Keratinocyte (primary cell): ENCODE results near the gene FARP1. TPM values are rescaled to one million over a fixed set of nuclear protein-coding genes. Genes with fewer than 3 reads are reported as not detected.

ENCODE experiments used
- DNase-seq: peaks from one replicate; pipeline ENCODE4 v3.0.0-alpha.2; 2011; ENCODE audit warnings: low read depth, missing footprints, low spot score
- FAIRE-seq: peaks from 2 replicates; lab custom pipeline; 2011; peaks lifted over from hg19 to GRCh38; lab: Jason Lieb, UNC
- H2AFZ ChIP-seq: 2 replicates; pipeline ENCODE4 v1.6.0; 2012; ENCODE audit warnings: low read length, control low read depth, inconsistent platforms; ENCODE audit not compliant: control insufficient read depth
- H3K27ac ChIP-seq: 2 replicates; pipeline ENCODE4 v1.5.1; 2011; ENCODE audit warnings: low read length; ENCODE audit not compliant: control insufficient read depth, insufficient read depth
- H3K27me3 ChIP-seq: 3 replicates; pipeline ENCODE4 v1.6.0; 2011; ENCODE audit warnings: low read length; ENCODE audit not compliant: control insufficient read depth, insufficient read depth; ENCODE audit errors: extremely low read depth
- H3K36me3 ChIP-seq, 2 experiments: 2 replicates in 1 of 2; 3 replicates in 1 of 2; pipeline ENCODE4 v1.5.1; 2011; ENCODE audit warnings: low read length in 2 of 2, mild to moderate bottlenecking in 1 of 2; ENCODE audit not compliant: control insufficient read depth in 2 of 2, insufficient read depth in 2 of 2; ENCODE audit errors: extremely low read depth in 1 of 2
- H3K4me1 ChIP-seq: 3 replicates; pipeline ENCODE4 v1.5.1; 2011; ENCODE audit warnings: low read length; ENCODE audit not compliant: control insufficient read depth, insufficient read depth; ENCODE audit errors: extremely low read depth
- H3K4me2 ChIP-seq: 3 replicates; pipeline ENCODE4 v1.6.0; 2011; ENCODE audit warnings: low read depth, low read length; ENCODE audit not compliant: control insufficient read depth, insufficient read depth; ENCODE audit errors: extremely low read depth
- H3K4me3 ChIP-seq, 3 experiments: fragments of 200-600 bp in 1 of 3; sonication (generic) in 1 of 3; 2 replicates in 2 of 3; 3 replicates in 1 of 3; pipeline ENCODE4 v1.5.1; 2011 to 2016; ENCODE audit warnings: low read length in 3 of 3, mild to moderate bottlenecking in 3 of 3, control low read depth in 2 of 3, inconsistent platforms in 1 of 3, low read depth in 1 of 3, mixed read lengths in 1 of 3, mixed run types in 1 of 3, moderate library complexity in 1 of 3; ENCODE audit not compliant: control insufficient read depth in 2 of 3, insufficient read depth in 2 of 3; ENCODE audit errors: extremely low read depth in 1 of 3
- H3K79me2 ChIP-seq: 2 replicates; pipeline ENCODE4 v1.6.0; 2012; ENCODE audit warnings: low read length; ENCODE audit not compliant: control insufficient read depth, insufficient read depth
- H3K9ac ChIP-seq: 3 replicates; pipeline ENCODE4 v1.6.0; 2011; ENCODE audit warnings: low read length; ENCODE audit not compliant: control insufficient read depth, insufficient read depth; ENCODE audit errors: extremely low read depth
- H3K9me1 ChIP-seq: 3 replicates; pipeline ENCODE4 v1.6.0; 2011; ENCODE audit warnings: low read length; ENCODE audit not compliant: control insufficient read depth, insufficient read depth; ENCODE audit errors: extremely low read depth
- H3K9me3 ChIP-seq: 2 replicates; pipeline ENCODE4 v1.5.1; 2012; ENCODE audit warnings: low read depth, low read length; ENCODE audit not compliant: control insufficient read depth
- H4K20me1 ChIP-seq: 3 replicates; pipeline ENCODE4 v1.6.0; 2011; ENCODE audit warnings: low read length; ENCODE audit not compliant: control insufficient read depth, insufficient read depth; ENCODE audit errors: extremely low read depth
- EZH2 ChIP-seq: IDR thresholded peaks from one replicate; pipeline ENCODE4 v1.6.1; 2012; ENCODE audit warnings: inconsistent platforms, mild to moderate bottlenecking, low read length, moderate library complexity
- dilution Hi-C: fragments of 300-500 bp; cut with MboI; formaldehyde crosslinking; loops from one replicate; pipeline ENCODE4 v1.7.0; 2020; ENCODE audit warnings: low sequenced_read_pairs; ENCODE audit not compliant: extremely low pct_ligation_motif_present
- polyA plus RNA-seq, 5 experiments: library from polyadenylated mRNA; depleted of rRNA in 3 of 5; stranded (reverse) in 3 of 5; stranded (forward) in 1 of 5; unstranded in 1 of 5; fragments of >200 nt; gene quantifications; 1 replicate in 1 of 5; 2 replicates in 3 of 5; 3 replicates in 1 of 5; pipeline versions ENCODE4 v1.2.1 to v1.2.3, GENCODE V29; 2011 to 2012; ENCODE audit warnings: missing spikeins in 2 of 5, low read depth in 1 of 5, low replicate concordance in 1 of 5
- TF ChIP-seq, protein P1 (sequence below), 3 experiments: IDR thresholded peaks in 1 of 3; conservative IDR thresholded peaks in 1 of 3; optimal IDR thresholded peaks in 1 of 3; 2 replicates in 2 of 3; 3 replicates in 1 of 3; pipeline versions ENCODE3 to v1.5.1; 2011; ENCODE audit warnings: low read length in 3 of 3, mild to moderate bottlenecking in 3 of 3, moderate library complexity in 2 of 3, control low read depth in 1 of 3, inconsistent platforms in 1 of 3; ENCODE audit not compliant: insufficient read depth in 2 of 3; ENCODE audit errors: extremely low read depth in 1 of 3

Gene FARP1
- polyA plus RNA-seq, 1 donor (not counting 4 experiments of a cell fraction or from before 2014, with no cell fraction given), result 10.3 TPM

DNA sequence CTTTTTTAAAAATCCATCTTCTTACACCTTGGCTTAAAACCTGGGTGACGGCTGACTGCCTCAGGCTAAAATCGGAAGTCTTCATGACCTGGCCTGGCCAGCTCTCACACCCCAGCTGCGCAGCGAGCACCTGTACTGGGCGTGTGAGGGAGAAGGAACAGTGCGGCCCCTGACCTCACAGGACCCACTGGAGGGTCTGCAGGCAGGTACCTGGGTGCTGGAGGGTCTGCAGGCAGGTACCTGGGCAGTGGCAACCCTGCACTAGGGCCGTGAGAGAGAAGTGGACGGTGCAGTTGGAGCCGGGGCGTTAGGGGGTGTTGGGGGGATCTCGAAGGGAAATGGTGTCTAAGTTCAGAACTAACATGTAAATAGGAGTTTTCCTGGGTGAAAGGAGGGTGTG lies 289.7 kb downstream of the FARP1 start:
- no peak for FAIRE-seq

DNA sequence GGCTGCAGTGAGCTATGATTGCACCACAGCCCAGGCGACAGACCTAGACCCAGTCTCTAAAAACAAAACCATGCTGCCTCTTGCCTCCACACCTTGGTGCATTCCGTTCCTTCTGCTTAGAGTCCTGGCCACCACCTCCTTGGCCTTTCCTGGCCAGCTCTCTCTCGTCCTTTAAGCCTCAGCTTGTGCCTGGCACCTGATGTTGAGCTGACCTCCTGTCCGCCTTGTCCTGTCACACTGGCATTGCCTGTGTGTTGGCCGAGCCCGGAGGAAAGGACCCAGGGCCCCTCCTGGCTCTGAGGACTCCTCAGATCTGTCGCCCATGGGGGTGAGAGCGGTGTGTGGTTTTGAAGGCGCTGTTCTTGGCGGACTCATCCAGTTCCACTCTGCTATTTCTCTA lies 290.8 kb downstream of the FARP1 start:
- no peak overlapping the region for H3K4me3 ChIP-seq
- DNase-seq, result no peak
- no peaks in the 10 kb centered on the region for H4K20me1 ChIP-seq

More for the DNA sequence above, 289.7 kb downstream of the FARP1 start:
- Histone ChIP-seq H3K79me2 (no peaks in the 10 kb centered on the region), H3K9ac (no peak overlapping the region), H3K36me3 (no peaks in the 10 kb centered on the region), H3K4me1 (no peaks in the 10 kb centered on the region), H3K4me3 (no peak overlapping the region), H3K9me3 (no peaks in the 10 kb centered on the region), H3K4me2 (no peak overlapping the region), H4K20me1 (no peaks in the 10 kb centered on the region), H3K9me1 (no peaks in the 10 kb centered on the region), H3K27ac (no peak overlapping the region), H2AFZ (no peak overlapping the region), H3K27me3 (no peaks in the 10 kb centered on the region)
- TF ChIP-seq, protein P1, sequence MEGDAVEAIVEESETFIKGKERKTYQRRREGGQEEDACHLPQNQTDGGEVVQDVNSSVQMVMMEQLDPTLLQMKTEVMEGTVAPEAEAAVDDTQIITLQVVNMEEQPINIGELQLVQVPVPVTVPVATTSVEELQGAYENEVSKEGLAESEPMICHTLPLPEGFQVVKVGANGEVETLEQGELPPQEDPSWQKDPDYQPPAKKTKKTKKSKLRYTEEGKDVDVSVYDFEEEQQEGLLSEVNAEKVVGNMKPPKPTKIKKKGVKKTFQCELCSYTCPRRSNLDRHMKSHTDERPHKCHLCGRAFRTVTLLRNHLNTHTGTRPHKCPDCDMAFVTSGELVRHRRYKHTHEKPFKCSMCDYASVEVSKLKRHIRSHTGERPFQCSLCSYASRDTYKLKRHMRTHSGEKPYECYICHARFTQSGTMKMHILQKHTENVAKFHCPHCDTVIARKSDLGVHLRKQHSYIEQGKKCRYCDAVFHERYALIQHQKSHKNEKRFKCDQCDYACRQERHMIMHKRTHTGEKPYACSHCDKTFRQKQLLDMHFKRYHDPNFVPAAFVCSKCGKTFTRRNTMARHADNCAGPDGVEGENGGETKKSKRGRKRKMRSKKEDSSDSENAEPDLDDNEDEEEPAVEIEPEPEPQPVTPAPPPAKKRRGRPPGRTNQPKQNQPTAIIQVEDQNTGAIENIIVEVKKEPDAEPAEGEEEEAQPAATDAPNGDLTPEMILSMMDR (optimal IDR thresholded peaks at IDR 0.05 in 1 of 3, IDR thresholded peaks at IDR 0.05 in 1 of 3, conservative IDR thresholded peaks at IDR 0.05 in 1 of 3; ENCODE audit: extremely low read depth in 1 of 3, insufficient read depth in 2 of 3, low read length in 3 of 3), result no peak
- no peak for TF ChIP-seq EZH2
- dilution Hi-C loops, result no loop called here
- no peak for DNase-seq

More for the DNA sequence above, 290.8 kb downstream of the FARP1 start:
- Histone ChIP-seq H3K9me1 (no peaks in the 10 kb centered on the region), H3K4me2 (no peak overlapping the region), H3K79me2 (no peaks in the 10 kb centered on the region), H3K36me3 (no peaks in the 10 kb centered on the region), H3K9ac (no peak overlapping the region), H2AFZ (no peak overlapping the region), H3K27ac (no peak overlapping the region), H3K9me3 (no peaks in the 10 kb centered on the region), H3K27me3 (no peaks in the 10 kb centered on the region), H3K4me1 (no peaks in the 10 kb centered on the region)
- dilution Hi-C loops, result no loop called here
- TF ChIP-seq EZH2, result no peak
- TF ChIP-seq, protein P1 (optimal IDR thresholded peaks at IDR 0.05 in 1 of 3, IDR thresholded peaks at IDR 0.05 in 1 of 3, conservative IDR thresholded peaks at IDR 0.05 in 1 of 3; ENCODE audit: extremely low read depth in 1 of 3, insufficient read depth in 2 of 3, low read length in 3 of 3), result no peak
- FAIRE-seq, result no peak
